ENCODE data around the gene MROH2B. TPM values are rescaled to one million over a fixed set of nuclear protein-coding genes. Genes with fewer than 3 reads are reported as not detected.

Gene MROH2B
- not detected in 2 replicates for total RNA-seq
- polyA plus RNA-seq, result not detected in 2 replicates

GRCh38 chr5:41071242-41071641 is at the start of gene MROH2B:
Gene MROH2B (minus strand): TSS chr5:41071342. CDS start chr5:41070852, 490 bp downstream.
- no peaks in the 10 kb centered on the region for H3K36me3 ChIP-seq
- no peak within 1 kb of the TSS for H3K4me3 ChIP-seq
- H3K27me3 ChIP-seq, result no peaks in the 10 kb centered on the region
- H3K9me3 ChIP-seq (ENCODE audit: low read depth), result no peaks in the 10 kb centered on the region
- no peak for DNase-seq (ENCODE audit: low read depth in 1 of 2, low spot score in 1 of 2)
- TF ChIP-seq CTCF (IDR thresholded peaks at IDR 0.05; ENCODE audit: low read depth, low read length), result no peak
- no peaks in the 10 kb centered on the region for H3K4me1 ChIP-seq (ENCODE audit: low read depth)
- no peak within 1 kb of the TSS for H3K27ac ChIP-seq

GRCh38 chr5:41120600-41120999 is 49.5 kb upstream of the MROH2B start:
- Histone ChIP-seq H3K27me3 (no peaks in the 10 kb centered on the region), H3K9me3 (ENCODE audit: low read depth) (no peaks in the 10 kb centered on the region), H3K27ac (no peak overlapping the region), H3K4me1 (ENCODE audit: low read depth) (peaks cover 4% of the 10 kb centered on the region), H3K4me3 (no peak overlapping the region), H3K36me3 (no peaks in the 10 kb centered on the region)
- no peak for DNase-seq (ENCODE audit: low read depth in 1 of 2, low spot score in 1 of 2)
- TF ChIP-seq CTCF (IDR thresholded peaks at IDR 0.05; ENCODE audit: low read depth, low read length), result no peak

- H3K4me3 ChIP-seq, result no peak overlapping the region
- no peaks in the 10 kb centered on the region for H3K4me1 ChIP-seq (ENCODE audit: low read depth)
- H3K27ac ChIP-seq, result no peak overlapping the region
- no peaks in the 10 kb centered on the region for H3K9me3 ChIP-seq (ENCODE audit: low read depth)
- no peak for DNase-seq (ENCODE audit: low read depth in 1 of 2, low spot score in 1 of 2)
- H3K36me3 ChIP-seq, result no peaks in the 10 kb centered on the region
- TF ChIP-seq CTCF (IDR thresholded peaks at IDR 0.05; ENCODE audit: low read depth, low read length), result peak; percentile 3
- no peaks in the 10 kb centered on the region for H3K27me3 ChIP-seq
Observed at GRCh38 chr5:41118177-41118576, 47.0 kb upstream of the MROH2B start.

DNA sequence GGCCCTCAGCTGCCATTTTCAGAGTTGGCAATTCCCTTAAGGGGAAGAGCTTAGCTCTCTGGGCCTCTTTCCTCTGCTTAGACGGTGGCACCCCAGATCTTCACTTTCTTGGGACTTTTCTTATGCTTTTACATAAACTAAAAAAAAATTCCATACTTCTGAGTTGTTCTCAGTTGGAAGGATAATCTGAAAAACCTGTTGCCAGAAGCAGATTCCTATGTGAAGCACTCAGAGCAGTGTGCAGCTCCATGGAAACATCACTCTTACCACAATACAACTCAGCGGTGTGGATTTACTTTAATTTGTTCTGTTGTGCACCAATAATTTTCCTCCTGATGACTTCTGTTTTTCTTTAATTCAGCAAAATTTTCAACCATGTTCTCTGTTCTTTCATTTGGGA is 44.1 kb upstream of the MROH2B start:
- Histone ChIP-seq H3K9me3 (ENCODE audit: low read depth) (no peaks in the 10 kb centered on the region), H3K27me3 (no peaks in the 10 kb centered on the region), H3K4me1 (ENCODE audit: low read depth) (no peaks in the 10 kb centered on the region), H3K4me3 (no peak overlapping the region), H3K27ac (no peak overlapping the region), H3K36me3 (no peaks in the 10 kb centered on the region)
- peak in 1 of 2 donors; percentile 81 for DNase-seq (ENCODE audit: low read depth in 1 of 2, low spot score in 1 of 2)
- no peak for TF ChIP-seq CTCF (IDR thresholded peaks at IDR 0.05; ENCODE audit: low read depth, low read length)

DNA sequence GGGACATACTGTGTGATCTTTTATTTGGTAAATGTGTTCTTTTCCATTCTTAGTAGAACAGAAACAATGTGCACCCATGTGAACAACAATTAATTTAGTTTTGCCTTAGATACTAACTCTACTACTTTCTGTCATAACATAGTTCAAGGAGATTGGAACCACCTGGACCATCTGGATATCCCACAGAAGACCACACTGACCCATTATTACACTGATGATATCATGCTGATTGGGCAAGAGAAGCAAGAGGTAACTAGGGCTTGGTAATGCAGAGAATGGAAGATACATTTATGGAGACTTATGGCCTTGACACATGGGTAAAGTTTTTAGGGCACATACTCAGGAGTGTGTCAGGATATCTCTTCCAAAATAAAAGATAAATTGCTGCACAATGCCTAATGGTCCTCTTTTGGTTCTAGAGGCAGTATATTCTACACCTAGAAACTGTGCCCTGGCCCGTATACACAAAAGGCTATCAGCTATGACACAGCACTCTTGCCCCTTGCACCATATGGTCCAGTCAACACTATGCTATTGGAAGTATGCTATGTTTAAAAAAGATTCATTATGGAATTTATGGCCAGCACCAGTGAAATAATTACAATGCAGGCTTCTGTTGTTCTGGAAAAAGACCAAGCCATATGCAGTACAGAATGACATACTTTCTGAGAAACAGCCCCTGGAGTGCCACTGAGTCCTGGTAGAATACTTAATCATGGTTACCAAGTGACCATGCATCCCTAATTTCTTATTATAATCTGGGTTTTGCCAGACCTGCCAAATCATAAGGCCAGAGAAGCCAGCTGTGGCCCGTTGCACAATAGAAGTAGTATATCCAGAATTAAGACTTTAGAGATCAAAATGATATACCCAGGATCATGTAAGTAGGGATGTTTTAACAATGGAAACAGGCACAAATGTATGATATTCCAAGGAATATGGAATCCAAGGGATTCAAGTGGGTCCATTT is 41.6 kb upstream of the MROH2B start:
- H3K36me3 ChIP-seq, result no peaks in the 10 kb centered on the region
- no peaks in the 10 kb centered on the region for H3K9me3 ChIP-seq (ENCODE audit: low read depth)
- H3K4me3 ChIP-seq, result no peak overlapping the region
- no peaks in the 10 kb centered on the region for H3K4me1 ChIP-seq (ENCODE audit: low read depth)
- peak in 1 of 2 donors; percentile 18 for DNase-seq (ENCODE audit: low read depth in 1 of 2, low spot score in 1 of 2)
- no peak overlapping the region for H3K27ac ChIP-seq
- no peaks in the 10 kb centered on the region for H3K27me3 ChIP-seq
- TF ChIP-seq CTCF (IDR thresholded peaks at IDR 0.05; ENCODE audit: low read depth, low read length), result no peak

Measured in cardiac muscle cell (in vitro differentiated cells and primary cell).